ENCODE measurements around the gene RHAG.

Gene RHAG

DNA sequence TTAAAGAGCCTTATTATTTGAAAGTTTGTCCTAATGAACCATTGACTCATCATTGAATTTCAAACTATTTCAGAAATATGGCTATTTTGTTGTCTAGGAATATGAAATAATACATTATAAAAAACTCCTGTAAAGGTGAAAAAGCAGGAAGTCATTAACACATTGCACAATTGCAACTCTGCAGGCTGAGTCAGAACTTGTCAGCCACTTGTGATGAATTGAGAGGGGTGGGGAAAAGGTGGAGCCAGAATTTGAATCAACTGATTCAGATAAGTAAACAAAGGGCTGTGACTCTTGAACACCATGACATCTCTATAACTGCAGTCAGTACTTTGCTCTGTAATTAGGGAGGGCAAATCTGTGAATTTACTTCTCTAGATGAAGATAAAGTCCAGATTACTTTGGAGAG lies 80.2 kb downstream of the RHAG start (continued):
- no peak for TF ChIP-seq ZNF121 (tag by site-specific recombination; IDR thresholded peaks at IDR 0.05)
- TF ChIP-seq GLI2 (tag by site-specific recombination; IDR thresholded peaks at IDR 0.05; ENCODE audit: borderline replicate concordance, low read depth): no peak
- TF ChIP-seq ZNF423 (tag by site-specific recombination; IDR thresholded peaks at IDR 0.05): no peak
- no peak for TF ChIP-seq ZNF16 (tag by site-specific recombination; IDR thresholded peaks at IDR 0.05; ENCODE audit: low read depth)
- peak; percentile 27; the same call in 1 of the 2 replicates for TF ChIP-seq WT1 (tag by site-specific recombination; IDR thresholded peaks at IDR 0.05)
- TF ChIP-seq ZNF311 (tag by site-specific recombination; IDR thresholded peaks at IDR 0.05; ENCODE audit: borderline replicate concordance): no peak
- TF ChIP-seq, protein P1, sequence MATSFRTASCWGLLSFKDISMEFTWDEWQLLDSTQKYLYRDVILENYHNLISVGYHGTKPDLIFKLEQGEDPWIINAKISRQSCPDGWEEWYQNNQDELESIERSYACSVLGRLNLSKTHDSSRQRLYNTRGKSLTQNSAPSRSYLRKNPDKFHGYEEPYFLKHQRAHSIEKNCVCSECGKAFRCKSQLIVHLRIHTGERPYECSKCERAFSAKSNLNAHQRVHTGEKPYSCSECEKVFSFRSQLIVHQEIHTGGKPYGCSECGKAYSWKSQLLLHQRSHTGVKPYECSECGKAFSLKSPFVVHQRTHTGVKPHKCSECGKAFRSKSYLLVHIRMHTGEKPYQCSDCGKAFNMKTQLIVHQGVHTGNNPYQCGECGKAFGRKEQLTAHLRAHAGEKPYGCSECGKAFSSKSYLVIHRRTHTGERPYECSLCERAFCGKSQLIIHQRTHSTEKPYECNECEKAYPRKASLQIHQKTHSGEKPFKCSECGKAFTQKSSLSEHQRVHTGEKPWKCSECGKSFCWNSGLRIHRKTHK (tag by site-specific recombination; IDR thresholded peaks at IDR 0.05): no peak
- TF ChIP-seq ZNF48 (tag by site-specific recombination; IDR thresholded peaks at IDR 0.05): no peak
- TF ChIP-seq, protein P2, sequence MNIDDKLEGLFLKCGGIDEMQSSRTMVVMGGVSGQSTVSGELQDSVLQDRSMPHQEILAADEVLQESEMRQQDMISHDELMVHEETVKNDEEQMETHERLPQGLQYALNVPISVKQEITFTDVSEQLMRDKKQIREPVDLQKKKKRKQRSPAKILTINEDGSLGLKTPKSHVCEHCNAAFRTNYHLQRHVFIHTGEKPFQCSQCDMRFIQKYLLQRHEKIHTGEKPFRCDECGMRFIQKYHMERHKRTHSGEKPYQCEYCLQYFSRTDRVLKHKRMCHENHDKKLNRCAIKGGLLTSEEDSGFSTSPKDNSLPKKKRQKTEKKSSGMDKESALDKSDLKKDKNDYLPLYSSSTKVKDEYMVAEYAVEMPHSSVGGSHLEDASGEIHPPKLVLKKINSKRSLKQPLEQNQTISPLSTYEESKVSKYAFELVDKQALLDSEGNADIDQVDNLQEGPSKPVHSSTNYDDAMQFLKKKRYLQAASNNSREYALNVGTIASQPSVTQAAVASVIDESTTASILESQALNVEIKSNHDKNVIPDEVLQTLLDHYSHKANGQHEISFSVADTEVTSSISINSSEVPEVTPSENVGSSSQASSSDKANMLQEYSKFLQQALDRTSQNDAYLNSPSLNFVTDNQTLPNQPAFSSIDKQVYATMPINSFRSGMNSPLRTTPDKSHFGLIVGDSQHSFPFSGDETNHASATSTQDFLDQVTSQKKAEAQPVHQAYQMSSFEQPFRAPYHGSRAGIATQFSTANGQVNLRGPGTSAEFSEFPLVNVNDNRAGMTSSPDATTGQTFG (tag by site-specific recombination; IDR thresholded peaks at IDR 0.05; ENCODE audit: borderline replicate concordance): no peak
- TF ChIP-seq SCRT1 (tag by site-specific recombination; IDR thresholded peaks at IDR 0.05; ENCODE audit: borderline replicate concordance): no peak
- TF ChIP-seq, protein P3, sequence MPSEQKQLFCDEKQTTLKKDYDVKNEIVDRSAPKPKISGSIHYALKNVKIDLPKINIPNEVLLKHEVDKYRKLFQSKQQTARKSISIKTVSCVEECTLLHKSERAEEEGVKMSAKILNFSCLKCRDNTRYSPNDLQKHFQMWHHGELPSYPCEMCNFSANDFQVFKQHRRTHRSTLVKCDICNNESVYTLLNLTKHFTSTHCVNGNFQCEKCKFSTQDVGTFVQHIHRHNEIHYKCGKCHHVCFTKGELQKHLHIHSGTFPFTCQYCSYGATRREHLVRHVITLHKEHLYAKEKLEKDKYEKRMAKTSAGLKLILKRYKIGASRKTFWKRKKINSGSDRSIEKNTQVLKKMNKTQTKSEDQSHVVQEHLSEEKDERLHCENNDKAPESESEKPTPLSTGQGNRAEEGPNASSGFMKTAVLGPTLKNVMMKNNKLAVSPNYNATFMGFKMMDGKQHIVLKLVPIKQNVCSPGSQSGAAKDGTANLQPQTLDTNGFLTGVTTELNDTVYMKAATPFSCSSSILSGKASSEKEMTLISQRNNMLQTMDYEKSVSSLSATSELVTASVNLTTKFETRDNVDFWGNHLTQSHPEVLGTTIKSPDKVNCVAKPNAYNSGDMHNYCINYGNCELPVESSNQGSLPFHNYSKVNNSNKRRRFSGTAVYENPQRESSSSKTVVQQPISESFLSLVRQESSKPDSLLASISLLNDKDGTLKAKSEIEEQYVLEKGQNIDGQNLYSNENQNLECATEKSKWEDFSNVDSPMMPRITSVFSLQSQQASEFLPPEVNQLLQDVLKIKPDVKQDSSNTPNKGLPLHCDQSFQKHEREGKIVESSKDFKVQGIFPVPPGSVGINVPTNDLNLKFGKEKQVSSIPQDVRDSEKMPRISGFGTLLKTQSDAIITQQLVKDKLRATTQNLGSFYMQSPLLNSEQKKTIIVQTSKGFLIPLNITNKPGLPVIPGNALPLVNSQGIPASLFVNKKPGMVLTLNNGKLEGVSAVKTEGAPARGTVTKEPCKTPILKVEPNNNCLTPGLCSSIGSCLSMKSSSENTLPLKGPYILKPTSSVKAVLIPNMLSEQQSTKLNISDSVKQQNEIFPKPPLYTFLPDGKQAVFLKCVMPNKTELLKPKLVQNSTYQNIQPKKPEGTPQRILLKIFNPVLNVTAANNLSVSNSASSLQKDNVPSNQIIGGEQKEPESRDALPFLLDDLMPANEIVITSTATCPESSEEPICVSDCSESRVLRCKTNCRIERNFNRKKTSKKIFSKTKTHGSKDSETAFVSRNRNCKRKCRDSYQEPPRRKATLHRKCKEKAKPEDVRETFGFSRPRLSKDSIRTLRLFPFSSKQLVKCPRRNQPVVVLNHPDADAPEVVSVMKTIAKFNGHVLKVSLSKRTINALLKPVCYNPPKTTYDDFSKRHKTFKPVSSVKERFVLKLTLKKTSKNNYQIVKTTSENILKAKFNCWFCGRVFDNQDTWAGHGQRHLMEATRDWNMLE (tag by site-specific recombination; conservative IDR thresholded peaks at IDR 0.05; ENCODE audit: low read depth): no peak
- TF ChIP-seq GFI1B (tag by site-specific recombination; IDR thresholded peaks at IDR 0.05): peak; percentile 89
- TF ChIP-seq ZNF664 (tag by site-specific recombination; IDR thresholded peaks at IDR 0.05): no peak
- TF ChIP-seq ZNF341 (tag by site-specific recombination; IDR thresholded peaks at IDR 0.05; ENCODE audit: low read depth): no peak
- TF ChIP-seq ZNF670 (tag by site-specific recombination; IDR thresholded peaks at IDR 0.05; ENCODE audit: low read depth): no peak
- TF ChIP-seq, protein P4, sequence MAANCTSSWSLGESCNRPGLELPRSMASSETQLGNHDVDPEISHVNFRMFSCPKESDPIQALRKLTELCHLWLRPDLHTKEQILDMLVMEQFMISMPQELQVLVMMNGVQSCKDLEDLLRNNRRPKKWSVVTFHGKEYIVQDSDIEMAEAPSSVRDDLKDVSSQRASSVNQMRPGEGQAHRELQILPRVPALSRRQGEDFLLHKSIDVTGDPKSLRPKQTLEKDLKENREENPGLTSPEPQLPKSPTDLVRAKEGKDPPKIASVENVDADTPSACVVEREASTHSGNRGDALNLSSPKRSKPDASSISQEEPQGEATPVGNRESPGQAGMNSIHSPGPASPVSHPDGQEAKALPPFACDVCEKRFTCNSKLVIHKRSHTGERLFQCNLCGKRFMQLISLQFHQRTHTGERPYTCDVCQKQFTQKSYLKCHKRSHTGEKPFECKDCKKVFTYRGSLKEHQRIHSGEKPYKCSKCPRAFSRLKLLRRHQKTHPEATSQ (tag by site-specific recombination; IDR thresholded peaks at IDR 0.05): no peak
- TF ChIP-seq, protein P5, sequence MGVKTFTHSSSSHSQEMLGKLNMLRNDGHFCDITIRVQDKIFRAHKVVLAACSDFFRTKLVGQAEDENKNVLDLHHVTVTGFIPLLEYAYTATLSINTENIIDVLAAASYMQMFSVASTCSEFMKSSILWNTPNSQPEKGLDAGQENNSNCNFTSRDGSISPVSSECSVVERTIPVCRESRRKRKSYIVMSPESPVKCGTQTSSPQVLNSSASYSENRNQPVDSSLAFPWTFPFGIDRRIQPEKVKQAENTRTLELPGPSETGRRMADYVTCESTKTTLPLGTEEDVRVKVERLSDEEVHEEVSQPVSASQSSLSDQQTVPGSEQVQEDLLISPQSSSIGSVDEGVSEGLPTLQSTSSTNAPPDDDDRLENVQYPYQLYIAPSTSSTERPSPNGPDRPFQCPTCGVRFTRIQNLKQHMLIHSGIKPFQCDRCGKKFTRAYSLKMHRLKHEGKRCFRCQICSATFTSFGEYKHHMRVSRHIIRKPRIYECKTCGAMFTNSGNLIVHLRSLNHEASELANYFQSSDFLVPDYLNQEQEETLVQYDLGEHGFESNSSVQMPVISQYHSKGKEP (tag by site-specific recombination; IDR thresholded peaks at IDR 0.05): peak; percentile 96
- TF ChIP-seq, protein P6, sequence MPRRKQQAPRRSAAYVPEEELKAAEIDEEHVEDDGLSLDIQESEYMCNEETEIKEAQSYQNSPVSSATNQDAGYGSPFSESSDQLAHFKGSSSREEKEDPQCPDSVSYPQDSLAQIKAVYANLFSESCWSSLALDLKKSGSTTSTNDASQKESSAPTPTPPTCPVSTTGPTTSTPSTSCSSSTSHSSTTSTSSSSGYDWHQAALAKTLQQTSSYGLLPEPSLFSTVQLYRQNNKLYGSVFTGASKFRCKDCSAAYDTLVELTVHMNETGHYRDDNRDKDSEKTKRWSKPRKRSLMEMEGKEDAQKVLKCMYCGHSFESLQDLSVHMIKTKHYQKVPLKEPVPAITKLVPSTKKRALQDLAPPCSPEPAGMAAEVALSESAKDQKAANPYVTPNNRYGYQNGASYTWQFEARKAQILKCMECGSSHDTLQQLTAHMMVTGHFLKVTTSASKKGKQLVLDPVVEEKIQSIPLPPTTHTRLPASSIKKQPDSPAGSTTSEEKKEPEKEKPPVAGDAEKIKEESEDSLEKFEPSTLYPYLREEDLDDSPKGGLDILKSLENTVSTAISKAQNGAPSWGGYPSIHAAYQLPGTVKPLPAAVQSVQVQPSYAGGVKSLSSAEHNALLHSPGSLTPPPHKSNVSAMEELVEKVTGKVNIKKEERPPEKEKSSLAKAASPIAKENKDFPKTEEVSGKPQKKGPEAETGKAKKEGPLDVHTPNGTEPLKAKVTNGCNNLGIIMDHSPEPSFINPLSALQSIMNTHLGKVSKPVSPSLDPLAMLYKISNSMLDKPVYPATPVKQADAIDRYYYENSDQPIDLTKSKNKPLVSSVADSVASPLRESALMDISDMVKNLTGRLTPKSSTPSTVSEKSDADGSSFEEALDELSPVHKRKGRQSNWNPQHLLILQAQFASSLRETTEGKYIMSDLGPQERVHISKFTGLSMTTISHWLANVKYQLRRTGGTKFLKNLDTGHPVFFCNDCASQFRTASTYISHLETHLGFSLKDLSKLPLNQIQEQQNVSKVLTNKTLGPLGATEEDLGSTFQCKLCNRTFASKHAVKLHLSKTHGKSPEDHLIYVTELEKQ (tag by site-specific recombination; IDR thresholded peaks at IDR 0.05; ENCODE audit: borderline replicate concordance): peak; percentile 81; the same call in 1 of the 2 replicates
- no peak for TF ChIP-seq ZNF544 (tag by site-specific recombination; IDR thresholded peaks at IDR 0.05)
- TF ChIP-seq ZNF629 (tag by site-specific recombination; IDR thresholded peaks at IDR 0.05): peak; percentile 79
- TF ChIP-seq ZNF302 (tag by site-specific recombination; IDR thresholded peaks at IDR 0.05; ENCODE audit: low read depth): no peak
- no peak for TF ChIP-seq ZNF132 (tag by site-specific recombination; IDR thresholded peaks at IDR 0.05; ENCODE audit: borderline replicate concordance)
- no peak for TF ChIP-seq BCL11B (tag by site-specific recombination; IDR thresholded peaks at IDR 0.05; ENCODE audit: low read depth)
- TF ChIP-seq ZNF529 (tag by site-specific recombination; IDR thresholded peaks at IDR 0.05; ENCODE audit: insufficient replicate concordance): no peak
- no peak for TF ChIP-seq ZNF169 (tag by site-specific recombination; IDR thresholded peaks at IDR 0.05)

Measured in HEK293 (cell line).